Gastroesophageal sphincter (tissue), 3 donors: ENCODE measurements around the gene PRKAG2.

ENCODE experiments used
- CTCF ChIP-seq, 4 experiments: fragments of 200-600 bp in 2 of 4; fragments of 450-650 bp in 2 of 4; sonication (generic) in 1 of 4; IDR thresholded peaks; one replicate each; pipeline ENCODE4 v1.5.1; 2017 to 2019; ENCODE audit warnings: antibody characterized with exemption in 4 of 4, mild to moderate bottlenecking in 2 of 4, moderate library complexity in 2 of 4
- EP300 ChIP-seq: sonication (generic); formaldehyde crosslinking; IDR thresholded peaks from one replicate; pipeline ENCODE4 v1.6.1; 2017; ENCODE audit warnings: antibody characterized with exemption, mild to moderate bottlenecking

- no peak for TF ChIP-seq EP300
- TF ChIP-seq CTCF (IDR thresholded peaks at IDR 0.05) = no peak
Observed at GRCh38 chr7:151798851-151799448, 78.0 kb downstream of the PRKAG2 start.
